HL-60 (cell line): ENCODE data around the gene LRBA.

ENCODE experiments used
- CTCF ChIP-seq: IDR thresholded peaks from one replicate; pipeline ENCODE4 v1.5.1; 2011; ENCODE audit warnings: low read length, control low read depth, inconsistent platforms; ENCODE audit not compliant: insufficient read depth
- GABPA ChIP-seq: IDR thresholded peaks from 2 replicates; pipeline ENCODE4 v1.6.1; 2012; ENCODE audit warnings: low read depth
- POLR2AphosphoS5 ChIP-seq: IDR thresholded peaks from 2 replicates; pipeline ENCODE4 v1.6.1; 2012; ENCODE audit warnings: low read depth
- REST ChIP-seq: IDR thresholded peaks from 2 replicates; pipeline ENCODE4 v1.6.1; 2012; ENCODE audit warnings: low read depth; ENCODE audit not compliant: insufficient replicate concordance
- SPI1 ChIP-seq: IDR thresholded peaks from 2 replicates; pipeline ENCODE4 v1.6.1; 2012; ENCODE audit warnings: low read depth, mild to moderate bottlenecking, borderline replicate concordance

- TF ChIP-seq CTCF (no peak), POLR2AphosphoS5 (no peak), REST (no peak), GABPA (no peak), SPI1 (no peak)
These were observed 192.7 kb downstream of the LRBA start for GRCh38 chr4:150822407-150822806.
